ENCODE measurements around the gene ABCD1. TPM values are rescaled to one million over a fixed set of nuclear protein-coding genes. Genes with fewer than 3 reads are reported as not detected.

The ABCD1 gene
- total RNA-seq, 1 experiment from 2014 or later, result 9.1 TPM

DNA sequence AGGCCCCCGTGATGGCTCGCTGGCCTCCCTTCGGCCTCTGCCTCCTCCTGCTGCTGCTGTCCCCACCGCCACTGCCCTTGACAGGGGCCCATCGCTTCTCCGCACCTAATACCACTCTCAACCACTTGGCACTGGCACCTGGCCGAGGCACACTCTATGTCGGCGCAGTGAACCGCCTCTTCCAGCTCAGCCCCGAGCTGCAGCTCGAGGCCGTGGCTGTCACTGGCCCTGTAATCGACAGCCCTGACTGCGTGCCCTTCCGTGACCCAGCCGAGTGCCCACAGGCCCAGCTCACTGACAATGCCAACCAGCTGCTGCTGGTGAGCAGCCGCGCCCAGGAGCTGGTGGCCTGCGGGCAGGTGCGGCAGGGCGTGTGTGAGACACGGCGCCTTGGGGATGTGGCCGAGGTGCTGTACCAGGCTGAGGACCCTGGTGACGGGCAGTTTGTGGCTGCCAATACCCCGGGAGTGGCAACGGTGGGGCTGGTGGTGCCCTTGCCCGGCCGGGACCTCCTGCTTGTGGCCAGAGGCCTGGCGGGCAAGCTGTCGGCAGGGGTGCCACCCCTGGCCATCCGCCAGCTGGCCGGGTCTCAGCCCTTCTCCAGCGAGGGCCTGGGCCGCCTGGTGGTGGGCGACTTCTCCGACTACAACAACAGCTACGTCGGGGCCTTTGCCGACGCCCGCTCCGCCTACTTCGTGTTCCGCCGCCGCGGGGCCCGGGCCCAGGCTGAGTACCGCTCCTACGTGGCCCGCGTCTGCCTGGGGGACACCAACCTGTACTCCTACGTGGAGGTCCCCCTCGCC is 42.4 kb downstream of the ABCD1 start:
- TF ChIP-seq TP53 (CRISPR knock-in tag; IDR thresholded peaks at IDR 0.05) (no peak), ZNF121 (CRISPR knock-in tag; IDR thresholded peaks at IDR 0.05) (no peak), RELA (CRISPR knock-in tag; IDR thresholded peaks at IDR 0.05; ENCODE audit: borderline replicate concordance) (no peak), GRHL2 (CRISPR knock-in tag; IDR thresholded peaks at IDR 0.05; ENCODE audit: insufficient replicate concordance, severe bottlenecking) (no peak), OVOL2 (CRISPR knock-in tag; IDR thresholded peaks at IDR 0.05; ENCODE audit: borderline replicate concordance) (no peak), ELF4 (CRISPR knock-in tag; IDR thresholded peaks at IDR 0.05; ENCODE audit: low read depth) (no peak)
- TF ChIP-seq, protein P1, sequence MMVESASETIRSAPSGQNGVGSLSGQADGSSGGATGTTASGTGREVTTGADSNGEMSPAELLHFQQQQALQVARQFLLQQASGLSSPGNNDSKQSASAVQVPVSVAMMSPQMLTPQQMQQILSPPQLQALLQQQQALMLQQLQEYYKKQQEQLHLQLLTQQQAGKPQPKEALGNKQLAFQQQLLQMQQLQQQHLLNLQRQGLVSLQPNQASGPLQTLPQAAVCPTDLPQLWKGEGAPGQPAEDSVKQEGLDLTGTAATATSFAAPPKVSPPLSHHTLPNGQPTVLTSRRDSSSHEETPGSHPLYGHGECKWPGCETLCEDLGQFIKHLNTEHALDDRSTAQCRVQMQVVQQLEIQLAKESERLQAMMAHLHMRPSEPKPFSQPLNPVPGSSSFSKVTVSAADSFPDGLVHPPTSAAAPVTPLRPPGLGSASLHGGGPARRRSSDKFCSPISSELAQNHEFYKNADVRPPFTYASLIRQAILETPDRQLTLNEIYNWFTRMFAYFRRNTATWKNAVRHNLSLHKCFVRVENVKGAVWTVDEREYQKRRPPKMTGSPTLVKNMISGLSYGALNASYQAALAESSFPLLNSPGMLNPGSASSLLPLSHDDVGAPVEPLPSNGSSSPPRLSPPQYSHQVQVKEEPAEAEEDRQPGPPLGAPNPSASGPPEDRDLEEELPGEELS (CRISPR knock-in tag; IDR thresholded peaks at IDR 0.05), result no peak
- TF ChIP-seq, protein P2, sequence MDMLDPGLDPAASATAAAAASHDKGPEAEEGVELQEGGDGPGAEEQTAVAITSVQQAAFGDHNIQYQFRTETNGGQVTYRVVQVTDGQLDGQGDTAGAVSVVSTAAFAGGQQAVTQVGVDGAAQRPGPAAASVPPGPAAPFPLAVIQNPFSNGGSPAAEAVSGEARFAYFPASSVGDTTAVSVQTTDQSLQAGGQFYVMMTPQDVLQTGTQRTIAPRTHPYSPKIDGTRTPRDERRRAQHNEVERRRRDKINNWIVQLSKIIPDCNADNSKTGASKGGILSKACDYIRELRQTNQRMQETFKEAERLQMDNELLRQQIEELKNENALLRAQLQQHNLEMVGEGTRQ (CRISPR knock-in tag; IDR thresholded peaks at IDR 0.05), result no peak
- TF ChIP-seq, protein P3, sequence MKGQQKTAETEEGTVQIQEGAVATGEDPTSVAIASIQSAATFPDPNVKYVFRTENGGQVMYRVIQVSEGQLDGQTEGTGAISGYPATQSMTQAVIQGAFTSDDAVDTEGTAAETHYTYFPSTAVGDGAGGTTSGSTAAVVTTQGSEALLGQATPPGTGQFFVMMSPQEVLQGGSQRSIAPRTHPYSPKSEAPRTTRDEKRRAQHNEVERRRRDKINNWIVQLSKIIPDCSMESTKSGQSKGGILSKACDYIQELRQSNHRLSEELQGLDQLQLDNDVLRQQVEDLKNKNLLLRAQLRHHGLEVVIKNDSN (CRISPR knock-in tag; IDR thresholded peaks at IDR 0.05), result no peak
- Mint-ChIP-seq H3K9me3 (no peaks in the 10 kb centered on the region), H3K36me3 (no peaks in the 10 kb centered on the region), H3K27me3 (ENCODE audit: low read depth) (no peaks in the 10 kb centered on the region), H3K27ac (no peak overlapping the region), H3K4me3 (no peak overlapping the region), H3K4me1 (peaks cover 3% of the 10 kb centered on the region; the same call in 1 of the 2 replicates)
- DNase-seq (ENCODE audit: low spot score) (no peak), ATAC-seq (no peak; the same call in 1 of the 2 replicates)
- ChIA-PET POLR2A (interaction anchor here (1.1 kb wide), 1 partner anchor 112 kb away, joined by 3 read pairs; no protein-coding TSS in a partner anchor), CTCF (interaction anchor here (0.6 to 3.6 kb wide), 12 partner anchors 11 to 180 kb away, joined by 3 to 14 read pairs (median 4); partner anchors contain the start of gene L1CAM)

DNA sequence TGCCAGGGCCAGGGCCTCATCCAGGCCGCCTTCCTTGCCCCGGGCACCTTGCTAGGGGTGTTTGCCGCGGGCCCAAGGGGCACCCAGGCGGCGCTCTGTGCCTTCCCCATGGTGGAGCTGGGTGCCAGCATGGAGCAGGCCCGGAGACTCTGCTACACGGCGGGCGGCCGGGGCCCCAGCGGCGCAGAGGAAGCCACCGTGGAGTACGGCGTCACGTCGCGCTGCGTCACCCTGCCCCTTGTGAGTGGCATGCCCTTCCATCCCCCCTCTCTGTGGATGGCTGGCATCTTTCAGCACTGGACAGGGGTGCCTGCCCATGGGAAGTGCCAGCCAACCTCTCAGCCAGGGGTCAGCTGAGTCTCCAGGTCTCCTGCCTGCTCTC is 43.0 kb downstream of the ABCD1 start:
- DNase-seq (ENCODE audit: low spot score) (no peak), ATAC-seq (no peak)
- Mint-ChIP-seq H3K27ac (no peak overlapping the region), H3K4me3 (no peak overlapping the region), H3K4me1 (peaks cover 3% of the 10 kb centered on the region; the same call in 1 of the 2 replicates), H3K27me3 (ENCODE audit: low read depth) (no peaks in the 10 kb centered on the region), H3K9me3 (no peaks in the 10 kb centered on the region), H3K36me3 (no peaks in the 10 kb centered on the region)
- ChIA-PET POLR2A (no interaction called here), CTCF (interaction anchor here (1.1 to 3.6 kb wide), 4 partner anchors 10 to 179 kb away, joined by 6 to 14 read pairs (median 8); partner anchors contain the start of gene L1CAM)
- no peak for TF ChIP-seq GRHL2 (CRISPR knock-in tag; IDR thresholded peaks at IDR 0.05; ENCODE audit: insufficient replicate concordance, severe bottlenecking)
- no peak for TF ChIP-seq NR3C1 (CRISPR knock-in tag; conservative IDR thresholded peaks at IDR 0.05; ENCODE audit: low read depth)

DNA sequence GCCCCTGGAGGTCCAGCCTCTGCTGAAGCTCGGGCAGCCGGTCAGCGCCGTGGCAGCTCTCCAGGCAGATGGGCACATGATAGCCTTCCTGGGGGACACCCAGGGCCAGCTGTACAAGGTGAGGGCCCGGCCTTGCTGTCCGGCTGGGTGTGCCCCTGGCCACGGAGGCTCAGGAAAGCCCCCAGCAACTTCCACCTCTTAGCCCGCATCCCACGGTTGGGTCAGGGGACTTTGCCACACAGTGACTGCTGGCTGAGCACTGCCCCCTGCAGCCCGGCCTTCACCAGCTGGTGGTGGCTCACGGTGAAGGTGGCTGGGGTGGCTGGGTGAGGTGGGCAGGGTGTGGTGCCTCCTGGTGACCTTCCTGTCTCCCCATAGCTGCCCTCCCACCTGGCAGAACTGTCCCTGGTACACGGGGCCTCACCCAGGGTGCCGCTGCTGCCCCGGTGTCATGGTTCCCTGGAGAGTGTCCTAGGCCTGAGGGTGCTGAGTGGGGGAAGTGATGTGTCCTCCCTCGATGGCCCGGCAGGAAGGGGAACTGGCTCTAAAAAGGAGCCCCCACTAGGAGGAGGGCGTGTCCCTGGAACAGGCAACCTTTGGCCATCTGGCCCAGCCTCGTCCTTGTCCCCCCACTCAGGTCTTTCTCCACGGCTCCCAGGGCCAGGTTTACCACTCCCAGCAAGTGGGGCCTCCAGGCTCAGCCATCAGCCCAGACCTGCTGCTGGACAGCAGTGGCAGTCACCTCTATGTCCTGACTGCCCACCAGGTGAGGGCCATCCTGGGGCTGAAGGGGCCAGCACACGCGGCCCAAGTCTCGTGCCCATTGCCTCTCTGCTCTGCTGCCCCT is 43.9 kb downstream of the ABCD1 start:
- Mint-ChIP-seq H3K36me3 (no peaks in the 10 kb centered on the region), H3K27ac (no peak overlapping the region), H3K4me1 (peaks cover 3% of the 10 kb centered on the region; the same call in 1 of the 2 replicates), H3K4me3 (no peak overlapping the region), H3K9me3 (no peaks in the 10 kb centered on the region), H3K27me3 (ENCODE audit: low read depth) (no peaks in the 10 kb centered on the region)
- ChIA-PET CTCF (interaction anchor here (1.1 to 3.6 kb wide), 5 partner anchors 9 to 178 kb away, joined by 4 to 14 read pairs (median 7); partner anchors contain the start of genes L1CAM and SRPK3), POLR2A (no interaction called here)
- DNase-seq (ENCODE audit: low spot score) (no peak), ATAC-seq (no peak)
- no peak for TF ChIP-seq ZNF138 (CRISPR knock-in tag; conservative IDR thresholded peaks at IDR 0.05)
- TF ChIP-seq, protein P4, sequence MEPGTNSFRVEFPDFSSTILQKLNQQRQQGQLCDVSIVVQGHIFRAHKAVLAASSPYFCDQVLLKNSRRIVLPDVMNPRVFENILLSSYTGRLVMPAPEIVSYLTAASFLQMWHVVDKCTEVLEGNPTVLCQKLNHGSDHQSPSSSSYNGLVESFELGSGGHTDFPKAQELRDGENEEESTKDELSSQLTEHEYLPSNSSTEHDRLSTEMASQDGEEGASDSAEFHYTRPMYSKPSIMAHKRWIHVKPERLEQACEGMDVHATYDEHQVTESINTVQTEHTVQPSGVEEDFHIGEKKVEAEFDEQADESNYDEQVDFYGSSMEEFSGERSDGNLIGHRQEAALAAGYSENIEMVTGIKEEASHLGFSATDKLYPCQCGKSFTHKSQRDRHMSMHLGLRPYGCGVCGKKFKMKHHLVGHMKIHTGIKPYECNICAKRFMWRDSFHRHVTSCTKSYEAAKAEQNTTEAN (CRISPR knock-in tag; IDR thresholded peaks at IDR 0.05), result no peak
- TF ChIP-seq, protein P5, sequence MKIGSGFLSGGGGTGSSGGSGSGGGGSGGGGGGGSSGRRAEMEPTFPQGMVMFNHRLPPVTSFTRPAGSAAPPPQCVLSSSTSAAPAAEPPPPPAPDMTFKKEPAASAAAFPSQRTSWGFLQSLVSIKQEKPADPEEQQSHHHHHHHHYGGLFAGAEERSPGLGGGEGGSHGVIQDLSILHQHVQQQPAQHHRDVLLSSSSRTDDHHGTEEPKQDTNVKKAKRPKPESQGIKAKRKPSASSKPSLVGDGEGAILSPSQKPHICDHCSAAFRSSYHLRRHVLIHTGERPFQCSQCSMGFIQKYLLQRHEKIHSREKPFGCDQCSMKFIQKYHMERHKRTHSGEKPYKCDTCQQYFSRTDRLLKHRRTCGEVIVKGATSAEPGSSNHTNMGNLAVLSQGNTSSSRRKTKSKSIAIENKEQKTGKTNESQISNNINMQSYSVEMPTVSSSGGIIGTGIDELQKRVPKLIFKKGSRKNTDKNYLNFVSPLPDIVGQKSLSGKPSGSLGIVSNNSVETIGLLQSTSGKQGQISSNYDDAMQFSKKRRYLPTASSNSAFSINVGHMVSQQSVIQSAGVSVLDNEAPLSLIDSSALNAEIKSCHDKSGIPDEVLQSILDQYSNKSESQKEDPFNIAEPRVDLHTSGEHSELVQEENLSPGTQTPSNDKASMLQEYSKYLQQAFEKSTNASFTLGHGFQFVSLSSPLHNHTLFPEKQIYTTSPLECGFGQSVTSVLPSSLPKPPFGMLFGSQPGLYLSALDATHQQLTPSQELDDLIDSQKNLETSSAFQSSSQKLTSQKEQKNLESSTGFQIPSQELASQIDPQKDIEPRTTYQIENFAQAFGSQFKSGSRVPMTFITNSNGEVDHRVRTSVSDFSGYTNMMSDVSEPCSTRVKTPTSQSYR (CRISPR knock-in tag; IDR thresholded peaks at IDR 0.05), result no peak
- no peak for TF ChIP-seq MXD4 (CRISPR knock-in tag; IDR thresholded peaks at IDR 0.05; ENCODE audit: borderline replicate concordance)
- no peak for TF ChIP-seq ZNF423 (CRISPR knock-in tag; IDR thresholded peaks at IDR 0.05)
- TF ChIP-seq, protein P6, sequence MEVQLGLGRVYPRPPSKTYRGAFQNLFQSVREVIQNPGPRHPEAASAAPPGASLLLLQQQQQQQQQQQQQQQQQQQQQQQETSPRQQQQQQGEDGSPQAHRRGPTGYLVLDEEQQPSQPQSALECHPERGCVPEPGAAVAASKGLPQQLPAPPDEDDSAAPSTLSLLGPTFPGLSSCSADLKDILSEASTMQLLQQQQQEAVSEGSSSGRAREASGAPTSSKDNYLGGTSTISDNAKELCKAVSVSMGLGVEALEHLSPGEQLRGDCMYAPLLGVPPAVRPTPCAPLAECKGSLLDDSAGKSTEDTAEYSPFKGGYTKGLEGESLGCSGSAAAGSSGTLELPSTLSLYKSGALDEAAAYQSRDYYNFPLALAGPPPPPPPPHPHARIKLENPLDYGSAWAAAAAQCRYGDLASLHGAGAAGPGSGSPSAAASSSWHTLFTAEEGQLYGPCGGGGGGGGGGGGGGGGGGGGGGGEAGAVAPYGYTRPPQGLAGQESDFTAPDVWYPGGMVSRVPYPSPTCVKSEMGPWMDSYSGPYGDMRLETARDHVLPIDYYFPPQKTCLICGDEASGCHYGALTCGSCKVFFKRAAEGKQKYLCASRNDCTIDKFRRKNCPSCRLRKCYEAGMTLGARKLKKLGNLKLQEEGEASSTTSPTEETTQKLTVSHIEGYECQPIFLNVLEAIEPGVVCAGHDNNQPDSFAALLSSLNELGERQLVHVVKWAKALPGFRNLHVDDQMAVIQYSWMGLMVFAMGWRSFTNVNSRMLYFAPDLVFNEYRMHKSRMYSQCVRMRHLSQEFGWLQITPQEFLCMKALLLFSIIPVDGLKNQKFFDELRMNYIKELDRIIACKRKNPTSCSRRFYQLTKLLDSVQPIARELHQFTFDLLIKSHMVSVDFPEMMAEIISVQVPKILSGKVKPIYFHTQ (CRISPR knock-in tag; IDR thresholded peaks at IDR 0.05), result no peak
- TF ChIP-seq CREM (CRISPR knock-in tag; IDR thresholded peaks at IDR 0.05), result no peak
